ACHN (cell line): ENCODE results near the gene TMEM87B.
"Not testable (repeated sequence)": the region's sequence is repeated elsewhere in the genome, so short reads cannot be mapped to it uniquely, and the experiment has no call there.

Experiments
- DNase-seq: peaks from one replicate; pipeline ENCODE4 v3.0.0-alpha.2; 2015
- in situ Hi-C: cut with HindIII; loops from 2 replicates; pipeline ENCODE4 v1.10.0; 2017; ENCODE audit warnings: low sequenced_read_pairs, low pct_ligation_motif_present, low pct_unique_long_range_greater_than_20kb

The TMEM87B gene

DNA sequence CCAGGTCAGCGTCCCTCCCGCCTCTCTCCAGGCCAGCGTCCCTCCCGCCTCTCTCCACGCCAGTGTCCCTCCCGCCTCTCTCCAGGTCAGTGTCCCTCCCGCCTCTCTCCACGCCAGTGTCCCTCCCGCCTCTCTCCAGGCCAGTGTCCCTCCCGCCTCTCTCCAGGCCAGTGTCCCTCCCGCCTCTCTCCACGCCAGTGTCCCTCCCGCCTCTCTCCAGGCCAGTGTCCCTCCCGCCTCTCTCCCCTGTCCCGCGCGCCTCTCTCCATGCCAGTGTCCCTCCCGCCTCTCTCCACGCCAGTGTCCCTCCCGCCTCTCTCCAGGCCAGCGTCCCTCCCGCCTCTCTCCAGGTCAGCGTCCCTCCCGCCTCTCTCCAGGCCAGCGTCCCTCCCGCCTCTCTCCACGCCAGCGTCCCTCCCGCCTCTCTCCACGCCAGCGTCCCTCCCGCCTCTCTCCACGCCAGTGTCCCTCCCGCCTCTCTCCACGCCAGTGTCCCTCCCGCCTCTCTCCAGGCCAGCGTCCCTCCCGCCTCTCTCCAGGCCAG is 84.7 kb downstream of the TMEM87B start:
- in situ Hi-C loops, DNase-seq: not testable (repeated sequence)

GRCh38 chr2:112140205-112140802 is 85.2 kb downstream of the TMEM87B start:
- no peak for DNase-seq
- in situ Hi-C loops, result no loop called here

- in situ Hi-C loops, result no loop called here
- DNase-seq, result no peak
Measured at GRCh38 chr2:112140899-112141625, 86.0 kb downstream of the TMEM87B start.

DNA sequence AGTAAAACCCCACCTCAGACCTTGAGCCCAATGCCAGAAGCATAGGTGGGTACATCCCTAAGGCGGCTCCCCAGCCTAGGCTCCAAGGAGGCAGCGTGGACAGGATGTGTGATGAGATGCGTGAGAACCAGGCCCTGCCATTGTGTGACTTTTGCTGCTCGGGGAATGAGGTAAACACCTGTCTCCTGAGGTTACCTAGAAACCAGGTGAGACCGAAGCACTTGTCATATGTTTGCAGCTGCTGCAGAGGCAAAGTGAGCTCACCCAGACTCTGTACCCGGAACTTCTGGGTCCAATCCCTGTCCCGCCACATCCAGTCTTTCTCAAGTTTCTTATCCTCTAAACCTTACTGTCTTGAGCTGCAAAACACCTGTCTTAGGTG is 86.5 kb downstream of the TMEM87B start:
- DNase-seq, result no peak
- in situ Hi-C loops, result no loop called here

- no peak for DNase-seq
- in situ Hi-C loops, result no loop called here
Measured at GRCh38 chr2:112142525-112143078, 87.5 kb downstream of the TMEM87B start.

- in situ Hi-C loops, result no loop called here
- DNase-seq, result no peak
Measured at GRCh38 chr2:112143150-112143549, 88.1 kb downstream of the TMEM87B start.

- in situ Hi-C loops, result no loop called here
Measured at GRCh38 chr2:112144966-112145365, 89.9 kb downstream of the TMEM87B start.

DNA sequence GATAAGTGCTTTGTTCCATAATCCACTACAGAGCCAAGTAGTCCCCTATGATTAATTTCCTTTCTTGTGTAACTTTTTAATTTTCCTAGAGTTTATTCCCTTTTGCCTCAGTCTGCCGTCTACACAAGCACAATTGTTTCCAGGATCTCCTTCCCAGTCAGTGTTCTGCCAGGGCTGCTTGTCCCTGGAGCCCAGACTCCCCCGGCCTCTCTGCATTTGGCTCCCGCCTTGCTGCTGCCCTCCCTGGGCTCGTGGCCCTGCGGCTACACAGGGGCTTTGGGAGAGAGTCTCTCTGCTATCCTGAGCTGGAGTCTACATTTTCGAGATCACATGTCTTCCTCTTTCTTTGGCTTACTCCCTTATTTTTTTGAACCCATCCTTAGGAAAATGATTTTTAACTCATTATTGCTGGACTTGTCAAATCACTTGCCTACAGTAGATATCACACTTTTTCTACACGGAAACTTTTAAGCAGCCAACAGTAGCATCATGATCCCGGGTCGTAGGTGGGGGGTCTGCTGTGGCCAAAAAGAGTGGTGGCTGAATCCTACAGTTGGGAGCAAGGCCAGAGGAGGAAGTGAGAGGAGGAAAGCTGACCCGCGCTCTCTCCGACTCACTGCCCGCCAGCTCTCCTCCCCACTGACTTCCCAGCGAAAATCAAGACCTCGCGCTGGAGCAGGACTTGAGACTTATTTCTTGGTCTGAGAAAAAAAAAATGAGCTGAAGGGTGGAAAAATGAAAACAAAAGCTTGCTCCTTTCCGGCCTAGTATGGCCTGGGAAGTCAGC is 92.5 kb downstream of the TMEM87B start:
- in situ Hi-C loops, result no loop called here

More at GRCh38 chr2:112144966-112145365, 89.9 kb downstream of the TMEM87B start:
- DNase-seq, result no peak

GRCh38 chr2:112148477-112148876 is 93.4 kb downstream of the TMEM87B start:
- in situ Hi-C loops, result no loop called here
- no peak for DNase-seq

More for the DNA sequence above, 92.5 kb downstream of the TMEM87B start:
- no peak for DNase-seq

- in situ Hi-C loops, result no loop called here
- no peak for DNase-seq
Measured at GRCh38 chr2:112149194-112149593, 94.1 kb downstream of the TMEM87B start.

GRCh38 chr2:112149866-112150435 is 94.9 kb downstream of the TMEM87B start:
- in situ Hi-C loops, result no loop called here

GRCh38 chr2:112150447-112150846 is 95.4 kb downstream of the TMEM87B start:
- DNase-seq, result peak; percentile 54
- in situ Hi-C loops, result no loop called here

More at GRCh38 chr2:112149866-112150435, 94.9 kb downstream of the TMEM87B start:
- no peak for DNase-seq

- DNase-seq, result no peak
Measured at GRCh38 chr2:112150851-112151250, 95.8 kb downstream of the TMEM87B start.

GRCh38 chr2:112151271-112151670 is 96.2 kb downstream of the TMEM87B start:
- in situ Hi-C loops, result no loop called here
- DNase-seq, result no peak

More at GRCh38 chr2:112150851-112151250, 95.8 kb downstream of the TMEM87B start:
- in situ Hi-C loops, result no loop called here

DNA sequence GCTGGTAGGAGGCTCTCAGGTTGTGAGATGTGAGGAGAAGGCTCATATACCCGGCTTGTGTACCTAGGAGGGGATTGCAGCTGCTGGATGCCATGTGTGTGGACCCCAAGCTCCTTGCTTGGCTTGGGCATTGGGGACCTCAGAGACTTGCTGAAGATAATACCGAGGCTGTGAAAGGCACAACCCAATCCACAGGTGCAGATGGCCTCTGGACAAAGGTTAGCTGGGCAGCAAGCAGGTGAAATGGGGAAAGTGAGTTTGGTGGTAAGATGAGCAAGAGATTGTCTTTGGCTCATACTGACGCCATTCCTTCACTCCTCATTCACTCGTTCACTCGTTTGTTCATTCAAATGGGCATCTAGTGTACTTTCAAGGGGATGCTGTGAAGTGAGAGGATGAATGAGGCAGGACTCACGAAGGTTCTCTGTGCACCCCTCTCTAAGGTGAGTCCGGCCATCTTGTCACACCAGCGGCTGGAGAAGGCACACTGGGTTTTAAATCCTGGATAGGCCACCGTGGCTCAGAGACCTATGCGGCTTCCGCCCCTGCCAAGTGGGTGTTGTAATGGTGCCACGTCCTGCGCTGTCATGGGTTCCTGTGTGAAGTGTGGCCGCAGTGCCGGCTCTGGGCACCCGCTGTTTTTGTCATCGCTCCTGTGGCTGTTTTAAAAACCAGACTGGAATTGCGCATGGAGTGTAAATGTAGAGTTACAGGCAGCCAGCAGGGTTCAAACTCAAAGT is 96.8 kb downstream of the TMEM87B start:
- DNase-seq, result no peak
- in situ Hi-C loops, result no loop called here

- in situ Hi-C loops, result no loop called here
- no peak for DNase-seq
Measured at GRCh38 chr2:112152476-112153178, 97.6 kb downstream of the TMEM87B start.

DNA sequence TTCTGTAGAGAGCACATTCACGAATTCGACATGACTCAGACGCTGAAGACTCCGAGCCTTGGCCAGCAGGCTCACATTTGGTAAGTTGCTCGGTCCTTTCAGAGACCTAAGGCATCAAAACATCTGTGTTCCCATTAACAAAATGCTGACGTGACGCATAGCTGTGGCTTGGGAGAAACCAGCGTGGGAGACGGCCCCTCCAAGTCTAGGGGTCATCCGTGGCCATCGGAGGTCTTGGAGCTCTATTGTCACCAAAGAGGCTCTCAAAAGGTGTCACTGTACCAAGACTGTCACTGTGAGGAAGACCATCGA is 98.1 kb downstream of the TMEM87B start:
- in situ Hi-C loops, result no loop called here
- no peak for DNase-seq
